Endothelial cell of umbilical vein (primary cell): Measurements from ENCODE around the gene AP1B1. TPM values are rescaled to one million over a fixed set of nuclear protein-coding genes. Genes with fewer than 3 reads are reported as not detected.

Source experiments
- BruUV-seq: library from RNA; stranded (reverse); fragments of 400-500 nt; replicated peaks from 2 replicates; lab custom pipeline; 2021; lab: Mats Ljungman, UMichigan
- CTCF ChIA-PET: fragments of 300-600, 350-600 bp; sonication (Branson Sonifier 250); formaldehyde crosslinking; loops from one replicate; lab custom pipeline; 2021; ENCODE audit warnings: antibody characterized with exemption, inconsistent platforms; lab: Charles Lee
- POLR2A ChIA-PET: fragments of 300-600, 350-600 bp; sonication (Branson Sonifier 250); formaldehyde crosslinking; loops from one replicate; lab custom pipeline; 2021; ENCODE audit warnings: antibody characterized with exemption, inconsistent platforms; lab: Charles Lee
- DNase-seq: peaks from one replicate; pipeline ENCODE4 v3.0.0-alpha.2; 2011; ENCODE audit warnings: low read depth, low spot score
- FAIRE-seq: peaks from 2 replicates; lab custom pipeline; 2011; peaks lifted over from hg19 to GRCh38; lab: Jason Lieb, UNC
- H2AFZ ChIP-seq: 2 replicates; pipeline ENCODE4 v1.6.0; 2012; ENCODE audit warnings: low read depth, low read length, control low read depth, inconsistent platforms
- H3K27ac ChIP-seq: 2 replicates; pipeline ENCODE4 v1.5.1; 2011; ENCODE audit warnings: low read depth, mild to moderate bottlenecking, control low read depth, low read length, moderate library complexity; ENCODE audit not compliant: insufficient read depth
- H3K27me3 ChIP-seq, 2 experiments: 2 replicates each; pipeline versions ENCODE4 v1.6.0 to v1.6.1; 2011; ENCODE audit warnings: low read length in 2 of 2, mixed read lengths in 1 of 2; ENCODE audit not compliant: control insufficient read depth in 2 of 2, insufficient read depth in 2 of 2
- H3K36me3 ChIP-seq, 2 experiments: 2 replicates in 1 of 2; 3 replicates in 1 of 2; pipeline ENCODE4 v1.5.1; 2011; ENCODE audit warnings: low read length in 2 of 2, mild to moderate bottlenecking in 1 of 2, moderate library complexity in 1 of 2; ENCODE audit not compliant: control insufficient read depth in 2 of 2, insufficient read depth in 2 of 2; ENCODE audit errors: extremely low read depth in 1 of 2
- H3K4me1 ChIP-seq: 3 replicates; pipeline ENCODE4 v1.5.1; 2011; ENCODE audit warnings: mild to moderate bottlenecking, low read length; ENCODE audit not compliant: control insufficient read depth, insufficient read depth; ENCODE audit errors: extremely low read depth
- H3K4me2 ChIP-seq: 2 replicates; pipeline ENCODE4 v1.6.1; 2011; ENCODE audit warnings: low read length, control low read depth, mixed read lengths; ENCODE audit not compliant: insufficient read depth
- H3K4me3 ChIP-seq, 3 experiments: fragments of 200-600 bp in 1 of 3; sonication (generic), shearing (Covaris generic) in 1 of 3; replicated peaks in 1 of 3; 2 replicates each; pipeline ENCODE4 v1.5.1; 2011 to 2016; ENCODE audit warnings: control low read depth in 3 of 3, low read length in 3 of 3, mild to moderate bottlenecking in 2 of 3, inconsistent platforms in 1 of 3, low read depth in 1 of 3, moderate library complexity in 1 of 3; ENCODE audit not compliant: insufficient read depth in 1 of 3
- H3K79me2 ChIP-seq: 2 replicates; pipeline ENCODE4 v1.6.0; 2012; ENCODE audit warnings: low read length, inconsistent platforms; ENCODE audit not compliant: control insufficient read depth, insufficient read depth
- H3K9ac ChIP-seq: replicated peaks from 2 replicates; pipeline ENCODE3; 2011; ENCODE audit warnings: low read length, control low read depth; ENCODE audit not compliant: insufficient read depth; ENCODE audit errors: extremely low read depth
- H3K9me1 ChIP-seq: replicated peaks from 3 replicates; pipeline ENCODE4 v1.6.0; 2011; ENCODE audit warnings: mild to moderate bottlenecking, low read length; ENCODE audit not compliant: control insufficient read depth, insufficient read depth; ENCODE audit errors: extremely low read depth
- H3K9me3 ChIP-seq: replicated peaks from 2 replicates; pipeline ENCODE4 v1.5.1; 2012; ENCODE audit warnings: low read length, inconsistent platforms; ENCODE audit not compliant: control insufficient read depth, insufficient read depth
- H4K20me1 ChIP-seq: replicated peaks from 2 replicates; pipeline ENCODE3; 2011; ENCODE audit warnings: mild to moderate bottlenecking, low read length; ENCODE audit not compliant: control insufficient read depth, insufficient read depth; ENCODE audit errors: extremely low read depth
- CTCF ChIP-seq, 2 donors: IDR thresholded peaks; 1 replicate in 1 of 2; 2 replicates in 1 of 2; pipeline ENCODE4 v1.5.1; 2011; ENCODE audit warnings: low read length in 2 of 2, mild to moderate bottlenecking in 2 of 2, moderate library complexity in 2 of 2, control low read depth in 1 of 2, inconsistent platforms in 1 of 2, low read depth in 1 of 2; ENCODE audit not compliant: insufficient read depth in 1 of 2; ENCODE audit errors: extremely low read depth in 1 of 2
- EZH2 ChIP-seq: IDR thresholded peaks from 2 replicates; pipeline ENCODE4 v1.6.1; 2012; ENCODE audit warnings: borderline replicate concordance, low read depth, mild to moderate bottlenecking, moderate library complexity, low read length, inconsistent platforms; ENCODE audit not compliant: severe bottlenecking
- FOS ChIP-seq: IDR thresholded peaks from 2 replicates; pipeline ENCODE4 v1.6.1; 2011; ENCODE audit warnings: mild to moderate bottlenecking, low read length, moderate library complexity, borderline replicate concordance; ENCODE audit not compliant: insufficient read depth
- GATA2 ChIP-seq: IDR thresholded peaks from 2 replicates; pipeline ENCODE4 v1.7.0; 2011; ENCODE audit warnings: low read depth, mild to moderate bottlenecking, moderate library complexity, mixed read lengths, low read length; ENCODE audit not compliant: insufficient read length, insufficient read depth
- JUN ChIP-seq: IDR thresholded peaks from 2 replicates; pipeline ENCODE4 v1.6.1; 2011; ENCODE audit warnings: borderline replicate concordance, low read depth; ENCODE audit not compliant: insufficient read length, insufficient read depth
- MAX ChIP-seq: IDR thresholded peaks from 2 replicates; pipeline ENCODE4 v1.6.1; 2011; ENCODE audit not compliant: insufficient read depth, insufficient read length
- MYC ChIP-seq: IDR thresholded peaks from one replicate; pipeline ENCODE4 v1.6.1; 2011; ENCODE audit warnings: mild to moderate bottlenecking, low read depth, low read length
- POLR2A ChIP-seq: IDR thresholded peaks from 2 replicates; pipeline ENCODE4 v1.6.1; 2012; ENCODE audit warnings: low read depth, mild to moderate bottlenecking, control low read depth, low read length
- POLR2AphosphoS5 ChIP-seq: IDR thresholded peaks from 2 replicates; pipeline ENCODE4 v1.6.1; 2012; ENCODE audit warnings: low read depth, mild to moderate bottlenecking, control low read depth, low read length, moderate library complexity; ENCODE audit not compliant: insufficient read depth
- dilution Hi-C: fragments of 300-500 bp; cut with MboI; formaldehyde crosslinking; loops from one replicate; pipeline ENCODE4 v1.15.0; 2019; ENCODE audit warnings: low sequenced_read_pairs; ENCODE audit not compliant: extremely low pct_ligation_motif_present
- intact Hi-C: fragments of 100-400 bp; cut with micrococcal nuclease; formaldehyde crosslinking; loops from one replicate; pipeline ENCODE4 v1.10.0; 2022
- polyA plus RNA-seq, 4 experiments: library from polyadenylated mRNA; depleted of rRNA in 3 of 4; stranded (reverse) in 3 of 4; unstranded in 1 of 4; fragments of >200 nt; gene quantifications; 2 replicates each; pipeline versions ENCODE4 v1.2.1 to v1.2.3, GENCODE V29; 2011 to 2012; ENCODE audit warnings: missing spikeins in 1 of 4
- total RNA-seq: library from RNA; stranded (reverse); gene quantifications from 2 replicates; pipeline ENCODE4 v1.2.3, GENCODE V29; 2021

The AP1B1 gene
- total and polyA plus RNA-seq, 2 donors (not counting 3 experiments of a cell fraction or from before 2014, with no cell fraction given), result 107 to 131 TPM

GRCh38 chr22:29306175-29306834 is 82.1 kb downstream of the AP1B1 start, which contains the start of gene GAS2L1:
GAS2L1 (plus strand) TSS chr22:29306650; CDS start chr22:29308106, 1,456 bp downstream.
- Histone ChIP-seq H3K9me1 (no peaks in the 10 kb centered on the region), H4K20me1 (no peaks in the 10 kb centered on the region), H3K4me1 (peaks cover 36% of the 10 kb centered on the region), H3K79me2 (peaks cover 9% of the 10 kb centered on the region), H3K4me2 (peak within 1 kb of the TSS; percentile 85), H3K27me3 (no peaks in the 10 kb centered on the region), H3K9me3 (no peaks in the 10 kb centered on the region), H3K27ac (peak within 1 kb of the TSS; percentile 87), H2AFZ (peak within 1 kb of the TSS; percentile 93), H3K36me3 (no peaks in the 10 kb centered on the region), H3K9ac (peak within 1 kb of the TSS; percentile 77), H3K4me3 (peak within 1 kb of the TSS; percentile 82 to 85 (median 84))
- dilution Hi-C loops, result no loop called here
- intact Hi-C loops, result loop anchor here (1.0 to 5.0 kb wide), 2 partner anchors 39 to 53 kb away; partner anchors contain the start of genes EWSR1 and RHBDD3
- FAIRE-seq, result peak; percentile 91
- peak; percentile 85 for DNase-seq
- BruUV-seq, result no TSS peak
- CTCF ChIA-PET, result interaction anchor here (1.1 to 2.0 kb wide), 7 partner anchors 11 to 199 kb away, joined by 3 to 16 read pairs (median 5); no protein-coding TSS in a partner anchor
- TF ChIP-seq POLR2A (no peak), POLR2AphosphoS5 (peak; percentile 45), CTCF (IDR thresholded peaks at IDR 0.05; ENCODE audit: extremely low read depth in 1 of 2, insufficient read depth in 1 of 2, low read depth in 1 of 2, low read length in 2 of 2) (peak; percentile 56 to 78)
- POLR2A ChIA-PET, result interaction anchor here (0.6 kb wide), 1 partner anchor 13 kb away, joined by 3 read pairs; no protein-coding TSS in a partner anchor

GRCh38 chr22:29305836-29306174 is 82.6 kb downstream of the AP1B1 start:
- H3K9ac ChIP-seq, result no peak overlapping the region
- intact Hi-C loops (loop anchor here (1.0 to 5.0 kb wide), 2 partner anchors 39 to 53 kb away; partner anchors contain the start of genes EWSR1 and RHBDD3), dilution Hi-C loops (no loop called here)
- no TSS peak for BruUV-seq
- H3K27ac ChIP-seq, result no peak overlapping the region
- peak overlapping the region in 1 of 3 experiments; percentile 85 for H3K4me3 ChIP-seq
- ChIA-PET POLR2A (no interaction called here), CTCF (interaction anchor here (1.1 to 2.0 kb wide), 5 partner anchors 11 to 54 kb away, joined by 3 to 16 read pairs (median 5); no protein-coding TSS in a partner anchor)
- no peaks in the 10 kb centered on the region for H3K27me3 ChIP-seq
- no peaks in the 10 kb centered on the region for H3K9me1 ChIP-seq
- TF ChIP-seq JUN (no peak), GATA2 (no peak), MYC (no peak), MAX (no peak), POLR2A (no peak), CTCF (IDR thresholded peaks at IDR 0.05; ENCODE audit: extremely low read depth in 1 of 2, insufficient read depth in 1 of 2, low read depth in 1 of 2, low read length in 2 of 2) (no peak), EZH2 (no peak), FOS (no peak), POLR2AphosphoS5 (no peak)
- H3K4me2 ChIP-seq, result no peak overlapping the region
- no peaks in the 10 kb centered on the region for H4K20me1 ChIP-seq
- DNase-seq (no peak), FAIRE-seq (no peak)
- peaks cover 33% of the 10 kb centered on the region for H3K4me1 ChIP-seq
- peaks cover 0 to 4% of the 10 kb centered on the region in 2 experiments for H3K36me3 ChIP-seq
- H2AFZ ChIP-seq, result peak overlapping the region; percentile 93
- peaks cover 9% of the 10 kb centered on the region for H3K79me2 ChIP-seq
- no peaks in the 10 kb centered on the region for H3K9me3 ChIP-seq
